GM19239 (cell line): Measurements from ENCODE around the gene COL2A1.

Experiments used
- DNase-seq: peaks from one replicate; pipeline ENCODE4 v3.0.0; 2011; ENCODE audit warnings: low spot score; ENCODE audit not compliant: insufficient read length
- FAIRE-seq: peaks from 2 replicates; lab custom pipeline; 2011; peaks lifted over from hg19 to GRCh38; lab: Jason Lieb, UNC

The COL2A1 gene

GRCh38 chr12:47980779-47981495 is 23.3 kb downstream of the COL2A1 start:
- DNase-seq (no peak), FAIRE-seq (no peak)

- FAIRE-seq (no peak), DNase-seq (no peak)
These were observed 24.1 kb downstream of the COL2A1 start for GRCh38 chr12:47980197-47980596.

GRCh38 chr12:47979686-47980085 is 24.6 kb downstream of the COL2A1 start:
- FAIRE-seq, result no peak

GRCh38 chr12:47979166-47979565 is 25.1 kb downstream of the COL2A1 start:
- FAIRE-seq, result no peak
- DNase-seq, result no peak

More at GRCh38 chr12:47979686-47980085, 24.6 kb downstream of the COL2A1 start:
- no peak for DNase-seq

GRCh38 chr12:47978598-47978873 is 25.7 kb downstream of the COL2A1 start:
- DNase-seq, result no peak
- FAIRE-seq, result no peak

- FAIRE-seq (no peak), DNase-seq (no peak)
These were observed 26.3 kb downstream of the COL2A1 start for GRCh38 chr12:47977772-47978597.

- FAIRE-seq (no peak), DNase-seq (no peak)
These were observed 27.1 kb downstream of the COL2A1 start for GRCh38 chr12:47977046-47977771.

- FAIRE-seq (no peak), DNase-seq (no peak)
These were observed 28.5 kb downstream of the COL2A1 start for GRCh38 chr12:47975816-47976215.

- no peak for DNase-seq
- no peak for FAIRE-seq
These were observed 29.1 kb downstream of the COL2A1 start for GRCh38 chr12:47975036-47975620.

GRCh38 chr12:47973870-47974269 is 30.4 kb downstream of the COL2A1 start:
- no peak for FAIRE-seq

GRCh38 chr12:47972895-47973294 is 31.4 kb downstream of the COL2A1 start:
- DNase-seq (no peak), FAIRE-seq (no peak)

More at GRCh38 chr12:47973870-47974269, 30.4 kb downstream of the COL2A1 start:
- DNase-seq, result no peak

- FAIRE-seq (no peak), DNase-seq (no peak)
These were observed 33.4 kb downstream of the COL2A1 start for GRCh38 chr12:47970843-47971242.

GRCh38 chr12:47969845-47970244 is 34.4 kb downstream of the COL2A1 start:
- FAIRE-seq (no peak), DNase-seq (no peak)

- FAIRE-seq (no peak), DNase-seq (no peak)
These were observed 36.6 kb downstream of the COL2A1 start for GRCh38 chr12:47967461-47968321.

GRCh38 chr12:47965581-47965980 is 38.7 kb downstream of the COL2A1 start:
- DNase-seq (no peak), FAIRE-seq (peak; percentile 14)

GRCh38 chr12:47964106-47964728 is 40.1 kb downstream of the COL2A1 start:
- FAIRE-seq, result peak; percentile 75

GRCh38 chr12:47963340-47964040 is 40.8 kb downstream of the COL2A1 start, which contains the start of gene TMEM106C:
TMEM106C (plus strand) TSS chr12:47963596; CDS start chr12:47964237, 641 bp downstream.
- peak; percentile 97 for DNase-seq
- peak; percentile 90 for FAIRE-seq

More at GRCh38 chr12:47964106-47964728, 40.1 kb downstream of the COL2A1 start:
- DNase-seq, result no peak

GRCh38 chr12:47962198-47962597 is 42.1 kb downstream of the COL2A1 start:
- no peak for FAIRE-seq
- no peak for DNase-seq
